Activated naive CD4-positive, alpha-beta T cell treated with Interleukin-2 at 50 U/mL for 16 hours (primary cell): ENCODE results near the gene PMVK.

Source experiments
- DNase-seq: peaks from one replicate; pipeline ENCODE4 v3.0.0-alpha.2; 2020

Gene PMVK

GRCh38 chr1:154964359-154964758 lies 27.8 kb upstream of the PMVK start:
- no peak for DNase-seq

GRCh38 chr1:154963643-154964042 lies 27.1 kb upstream of the PMVK start:
- no peak for DNase-seq

- DNase-seq = no peak
Observed at GRCh38 chr1:154962795-154963330, 26.3 kb upstream of the PMVK start.

GRCh38 chr1:154962156-154962749 lies 25.7 kb upstream of the PMVK start:
- no peak for DNase-seq

GRCh38 chr1:154961207-154962155 lies 25.0 kb upstream of the PMVK start, which contains the start of gene PYGO2:
TSS of gene PYGO2 (minus strand) at chr1:154961782. CDS start at chr1:154961576, 206 bp downstream.
- DNase-seq = peak; percentile 84

- DNase-seq = no peak
Observed at GRCh38 chr1:154960446-154961136, 24.1 kb upstream of the PMVK start.

- no peak for DNase-seq
Observed at GRCh38 chr1:154959426-154959780, 22.9 kb upstream of the PMVK start.

GRCh38 chr1:154958681-154959425 lies 22.3 kb upstream of the PMVK start:
- DNase-seq = no peak

GRCh38 chr1:154958036-154958435 lies 21.5 kb upstream of the PMVK start:
- DNase-seq = no peak

GRCh38 chr1:154957091-154957657 lies 20.7 kb upstream of the PMVK start:
- DNase-seq = no peak

GRCh38 chr1:154956544-154956941 lies 20.0 kb upstream of the PMVK start:
- DNase-seq = no peak

- peak; percentile 81 for DNase-seq
Observed at GRCh38 chr1:154955718-154956543, 19.4 kb upstream of the PMVK start, which contains the start of gene PBXIP1. TSS of gene PBXIP1 (minus strand) at chr1:154956099. CDS start at chr1:154953721, 2,378 bp downstream.

GRCh38 chr1:154955039-154955717 lies 18.7 kb upstream of the PMVK start:
- peak; percentile 85 for DNase-seq

- DNase-seq = no peak
Observed at GRCh38 chr1:154954541-154954940, 18.0 kb upstream of the PMVK start.

- no peak for DNase-seq
Observed at GRCh38 chr1:154953611-154954038, 17.1 kb upstream of the PMVK start.

- DNase-seq = no peak
Observed at GRCh38 chr1:154952664-154953063, 16.1 kb upstream of the PMVK start.

- peak; percentile 67 for DNase-seq
Observed at GRCh38 chr1:154951901-154952657, 15.6 kb upstream of the PMVK start.

- no peak for DNase-seq
Observed at GRCh38 chr1:154948079-154948478, 11.6 kb upstream of the PMVK start.

- DNase-seq = no peak
Observed at GRCh38 chr1:154945962-154946850, 9.7 kb upstream of the PMVK start.
